H1 (cell line): ENCODE results near the gene R3HCC1L.

Source experiments
- ATF2 ChIP-seq: IDR thresholded peaks from 2 replicates; pipeline ENCODE4 v1.6.1; 2012; ENCODE audit warnings: low read length, inconsistent platforms
- BRCA1 ChIP-seq: IDR thresholded peaks from 2 replicates; pipeline ENCODE4 v1.6.1; 2012; ENCODE audit warnings: low read depth, low read length, improper control_type of control experiment
- CHD1 ChIP-seq: IDR thresholded peaks from 2 replicates; pipeline ENCODE4 v1.6.1; 2012; ENCODE audit warnings: low read depth, low read length, improper control_type of control experiment
- CTCF ChIP-seq, 3 experiments: IDR thresholded peaks; 1 replicate in 2 of 3; 2 replicates in 1 of 3; pipeline versions ENCODE4 v1.5.1 to v1.6.1; 2011; ENCODE audit warnings: low read length in 3 of 3, mild to moderate bottlenecking in 3 of 3, inconsistent platforms in 2 of 3, low read depth in 1 of 3, moderate library complexity in 1 of 3; ENCODE audit not compliant: insufficient read depth in 1 of 3; ENCODE audit errors: control extremely low read depth in 1 of 3
- EGR1 ChIP-seq: IDR thresholded peaks from 2 replicates; pipeline ENCODE4 v1.6.1; 2011; ENCODE audit warnings: low read depth, low read length, borderline replicate concordance
- EP300 ChIP-seq, 2 experiments: IDR thresholded peaks; 1 replicate in 1 of 2; 2 replicates in 1 of 2; pipeline ENCODE4 v1.6.1; 2011 to 2012; ENCODE audit warnings: low read depth in 2 of 2, low read length in 2 of 2, mild to moderate bottlenecking in 2 of 2, borderline replicate concordance in 1 of 2, inconsistent platforms in 1 of 2, moderate library complexity in 1 of 2
- EZH2 ChIP-seq: fragments of 200-600 bp; sonication (generic); IDR thresholded peaks from 2 replicates; pipeline ENCODE4 v1.7.1; 2012; ENCODE audit warnings: low read depth, mild to moderate bottlenecking, moderate library complexity, low read length, inconsistent platforms; ENCODE audit not compliant: severe bottlenecking
- MAFK ChIP-seq: IDR thresholded peaks from 2 replicates; pipeline ENCODE4 v1.6.1; 2012; ENCODE audit warnings: low read depth, mild to moderate bottlenecking, improper control_type of control experiment, low read length
- NRF1 ChIP-seq: IDR thresholded peaks from 2 replicates; pipeline ENCODE4 v1.6.1; 2011; ENCODE audit warnings: mild to moderate bottlenecking, low read depth, low read length, improper control_type of control experiment
- POLR2A ChIP-seq, 2 experiments: IDR thresholded peaks; 1 replicate in 1 of 2; 2 replicates in 1 of 2; pipeline ENCODE4 v1.6.1; 2011; ENCODE audit warnings: low read depth in 2 of 2, low read length in 2 of 2, mild to moderate bottlenecking in 2 of 2; ENCODE audit errors: control extremely low read depth in 1 of 2
- POLR2AphosphoS5 ChIP-seq: IDR thresholded peaks from 2 replicates; pipeline ENCODE4 v1.6.1; 2011; ENCODE audit warnings: low read depth, low read length
- SIX5 ChIP-seq: IDR thresholded peaks from 2 replicates; pipeline ENCODE4 v1.6.1; 2011; ENCODE audit warnings: mild to moderate bottlenecking, low read depth, low read length
- TBP ChIP-seq: IDR thresholded peaks from 2 replicates; pipeline ENCODE4 v1.6.1; 2011; ENCODE audit warnings: low read depth, low read length, improper control_type of control experiment
- TEAD4 ChIP-seq: IDR thresholded peaks from 2 replicates; pipeline ENCODE4 v1.6.1; 2012; ENCODE audit warnings: low read depth, low read length, inconsistent platforms, mixed read lengths

- TF ChIP-seq TBP (no peak), ATF2 (no peak), SIX5 (no peak), EZH2 (no peak), CTCF (IDR thresholded peaks at IDR 0.05; ENCODE audit: control extremely low read depth in 1 of 3, insufficient read depth in 1 of 3, low read depth in 1 of 3, low read length in 3 of 3) (no peak), EGR1 (no peak), NRF1 (no peak), EP300 (IDR thresholded peaks at IDR 0.05; ENCODE audit: borderline replicate concordance in 1 of 2, low read depth in 2 of 2, low read length in 2 of 2) (no peak), BRCA1 (no peak), CHD1 (no peak), MAFK (no peak), POLR2A (IDR thresholded peaks at IDR 0.05; ENCODE audit: control extremely low read depth in 1 of 2, low read depth in 2 of 2, low read length in 2 of 2) (no peak), TEAD4 (no peak), POLR2AphosphoS5 (no peak)
Observed at GRCh38 chr10:98235846-98236245, 101.4 kb downstream of the R3HCC1L start.
